Measurements from ENCODE around the gene GAS2L3. TPM values are rescaled to one million over a fixed set of nuclear protein-coding genes. Genes with fewer than 3 reads are reported as not detected.

The GAS2L3 gene
- polyA plus RNA-seq, 1 donor (not counting 4 experiments of a cell fraction or from before 2014, with no cell fraction given) = 3.6 TPM

DNA sequence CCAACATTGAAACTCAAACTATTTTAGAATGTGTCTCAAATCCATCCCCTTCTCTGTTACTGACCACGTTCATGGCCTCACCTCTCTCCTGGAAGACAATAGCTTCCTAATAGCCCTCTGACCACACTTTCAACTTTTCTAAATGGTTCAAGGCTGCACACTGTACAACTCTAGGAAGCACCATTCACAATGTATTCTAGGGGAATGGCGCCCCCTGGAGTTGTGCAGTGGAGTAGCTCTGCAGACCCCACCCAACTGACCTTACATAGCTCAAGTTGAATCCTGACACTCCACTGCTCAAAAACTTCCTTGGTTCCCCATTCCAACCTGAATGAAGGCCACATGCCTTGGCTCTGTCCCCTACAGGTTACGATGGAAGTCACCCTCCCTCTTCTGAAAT lies 77.6 kb downstream of the GAS2L3 start:
- Histone ChIP-seq H3K9me1 (ENCODE audit: control insufficient read depth, extremely low read depth, insufficient read depth, low read length) (no peaks in the 10 kb centered on the region), H3K27ac (ENCODE audit: control insufficient read depth, insufficient read depth, low read length) (no peak overlapping the region), H3K9me3 (ENCODE audit: control insufficient read depth, low read depth, low read length) (no peaks in the 10 kb centered on the region), H2AFZ (ENCODE audit: control insufficient read depth, low read length) (no peak overlapping the region), H4K20me1 (ENCODE audit: control insufficient read depth, extremely low read depth, insufficient read depth, low read length) (no peaks in the 10 kb centered on the region), H3K27me3 (ENCODE audit: control insufficient read depth, extremely low read depth, insufficient read depth, low read length) (no peaks in the 10 kb centered on the region), H3K4me1 (ENCODE audit: control insufficient read depth, extremely low read depth, insufficient read depth, low read length) (no peaks in the 10 kb centered on the region), H3K9ac (ENCODE audit: control insufficient read depth, extremely low read depth, insufficient read depth, low read length) (no peak overlapping the region), H3K4me3 (ENCODE audit: control insufficient read depth in 2 of 3, extremely low read depth in 1 of 3, insufficient read depth in 2 of 3, low read depth in 1 of 3, low read length in 3 of 3) (no peak overlapping the region), H3K79me2 (ENCODE audit: control insufficient read depth, insufficient read depth, low read length) (no peaks in the 10 kb centered on the region), H3K4me2 (ENCODE audit: control insufficient read depth, extremely low read depth, insufficient read depth, low read depth, low read length) (no peak overlapping the region), H3K36me3 (ENCODE audit: control insufficient read depth in 2 of 2, extremely low read depth in 1 of 2, insufficient read depth in 2 of 2, low read length in 2 of 2) (no peaks in the 10 kb centered on the region)
- no peak for DNase-seq (ENCODE audit: low read depth, low spot score)
- FAIRE-seq = no peak
- dilution Hi-C loops (cut with MboI; ENCODE audit: extremely low pct_ligation_motif_present, low sequenced_read_pairs) = no loop called here
- TF ChIP-seq, protein P1, sequence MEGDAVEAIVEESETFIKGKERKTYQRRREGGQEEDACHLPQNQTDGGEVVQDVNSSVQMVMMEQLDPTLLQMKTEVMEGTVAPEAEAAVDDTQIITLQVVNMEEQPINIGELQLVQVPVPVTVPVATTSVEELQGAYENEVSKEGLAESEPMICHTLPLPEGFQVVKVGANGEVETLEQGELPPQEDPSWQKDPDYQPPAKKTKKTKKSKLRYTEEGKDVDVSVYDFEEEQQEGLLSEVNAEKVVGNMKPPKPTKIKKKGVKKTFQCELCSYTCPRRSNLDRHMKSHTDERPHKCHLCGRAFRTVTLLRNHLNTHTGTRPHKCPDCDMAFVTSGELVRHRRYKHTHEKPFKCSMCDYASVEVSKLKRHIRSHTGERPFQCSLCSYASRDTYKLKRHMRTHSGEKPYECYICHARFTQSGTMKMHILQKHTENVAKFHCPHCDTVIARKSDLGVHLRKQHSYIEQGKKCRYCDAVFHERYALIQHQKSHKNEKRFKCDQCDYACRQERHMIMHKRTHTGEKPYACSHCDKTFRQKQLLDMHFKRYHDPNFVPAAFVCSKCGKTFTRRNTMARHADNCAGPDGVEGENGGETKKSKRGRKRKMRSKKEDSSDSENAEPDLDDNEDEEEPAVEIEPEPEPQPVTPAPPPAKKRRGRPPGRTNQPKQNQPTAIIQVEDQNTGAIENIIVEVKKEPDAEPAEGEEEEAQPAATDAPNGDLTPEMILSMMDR (optimal IDR thresholded peaks at IDR 0.05 in 1 of 3, IDR thresholded peaks at IDR 0.05 in 1 of 3, conservative IDR thresholded peaks at IDR 0.05 in 1 of 3; ENCODE audit: extremely low read depth in 1 of 3, insufficient read depth in 2 of 3, low read length in 3 of 3) = peak in 2 of 3 experiments; percentile 30 to 38
- TF ChIP-seq EZH2 (IDR thresholded peaks at IDR 0.05; ENCODE audit: low read length) = no peak

DNA sequence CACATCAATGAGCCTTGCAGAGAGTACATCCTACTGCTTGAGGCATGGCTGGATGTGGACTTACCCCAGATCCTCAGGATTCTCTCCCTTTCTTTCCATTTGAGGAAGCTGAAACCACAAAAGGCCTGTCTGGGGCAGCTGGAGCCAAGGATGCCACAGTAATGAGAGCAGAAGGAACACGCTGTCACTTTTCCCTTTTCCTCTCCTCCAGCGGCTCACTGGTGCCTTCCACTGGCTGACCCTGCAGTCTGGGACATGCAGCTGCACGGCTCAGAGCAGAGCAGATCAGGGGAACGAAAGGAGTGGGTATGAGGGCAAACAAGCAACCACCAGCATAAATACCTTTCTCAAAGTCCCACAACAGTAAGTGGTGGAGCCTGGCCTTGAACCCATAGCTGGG lies 78.2 kb downstream of the GAS2L3 start:
- H3K9ac ChIP-seq (ENCODE audit: control insufficient read depth, extremely low read depth, insufficient read depth, low read length) = no peak overlapping the region
- dilution Hi-C loops (cut with MboI; ENCODE audit: extremely low pct_ligation_motif_present, low sequenced_read_pairs) = no loop called here
- H3K4me3 ChIP-seq (ENCODE audit: control insufficient read depth in 2 of 3, extremely low read depth in 1 of 3, insufficient read depth in 2 of 3, low read depth in 1 of 3, low read length in 3 of 3) = no peak overlapping the region
- TF ChIP-seq, protein P1 (optimal IDR thresholded peaks at IDR 0.05 in 1 of 3, IDR thresholded peaks at IDR 0.05 in 1 of 3, conservative IDR thresholded peaks at IDR 0.05 in 1 of 3; ENCODE audit: extremely low read depth in 1 of 3, insufficient read depth in 2 of 3, low read length in 3 of 3) = no peak
- TF ChIP-seq EZH2 (IDR thresholded peaks at IDR 0.05; ENCODE audit: low read length) = no peak
- DNase-seq (ENCODE audit: low read depth, low spot score) (no peak), FAIRE-seq (no peak)
- no peaks in the 10 kb centered on the region for H4K20me1 ChIP-seq (ENCODE audit: control insufficient read depth, extremely low read depth, insufficient read depth, low read length)
- no peaks in the 10 kb centered on the region for H3K9me3 ChIP-seq (ENCODE audit: control insufficient read depth, low read depth, low read length)
- H3K27ac ChIP-seq (ENCODE audit: control insufficient read depth, insufficient read depth, low read length) = no peak overlapping the region
- no peak overlapping the region for H3K4me2 ChIP-seq (ENCODE audit: control insufficient read depth, extremely low read depth, insufficient read depth, low read depth, low read length)
- no peaks in the 10 kb centered on the region for H3K36me3 ChIP-seq (ENCODE audit: control insufficient read depth in 2 of 2, extremely low read depth in 1 of 2, insufficient read depth in 2 of 2, low read length in 2 of 2)
- no peaks in the 10 kb centered on the region for H3K79me2 ChIP-seq (ENCODE audit: control insufficient read depth, insufficient read depth, low read length)
- no peaks in the 10 kb centered on the region for H3K27me3 ChIP-seq (ENCODE audit: control insufficient read depth, extremely low read depth, insufficient read depth, low read length)
- no peaks in the 10 kb centered on the region for H3K4me1 ChIP-seq (ENCODE audit: control insufficient read depth, extremely low read depth, insufficient read depth, low read length)
- no peak overlapping the region for H2AFZ ChIP-seq (ENCODE audit: control insufficient read depth, low read length)
- no peaks in the 10 kb centered on the region for H3K9me1 ChIP-seq (ENCODE audit: control insufficient read depth, extremely low read depth, insufficient read depth, low read length)
